DND-41 (cell line): ENCODE results near the gene ART5.

Source experiments
- ATAC-seq: fragments of 200-7000 bp; cut with Tn5 transposase; 3 replicates; pipeline ENCODE4 v1.9.1; 2021; ENCODE audit warnings: low read depth; ENCODE audit not compliant: insufficient read depth
- DNase-seq: peaks from one replicate; pipeline ENCODE4 v3.0.0-alpha.2; 2020
- H2AFZ ChIP-seq: 2 replicates; pipeline ENCODE4 v1.6.0; 2012; ENCODE audit warnings: low read depth, low read length
- H3K27ac ChIP-seq: 2 replicates; pipeline ENCODE4 v1.5.1; 2012; ENCODE audit warnings: low read length, inconsistent platforms
- H3K27me3 ChIP-seq: fragments of 200-600 bp; sonication (generic); 2 replicates; pipeline ENCODE4 v1.6.0; 2012; ENCODE audit warnings: low read length, mild to moderate bottlenecking, inconsistent platforms; ENCODE audit not compliant: insufficient read depth, poor library complexity
- H3K36me3 ChIP-seq: 2 replicates; pipeline ENCODE4 v1.5.1; 2012; ENCODE audit warnings: low read length, inconsistent platforms; ENCODE audit not compliant: insufficient read depth
- H3K4me1 ChIP-seq: 2 replicates; pipeline ENCODE4 v1.5.1; 2012; ENCODE audit warnings: mild to moderate bottlenecking, low read length; ENCODE audit not compliant: insufficient read depth
- H3K4me2 ChIP-seq: 2 replicates; pipeline ENCODE4 v1.6.0; 2012; ENCODE audit warnings: mild to moderate bottlenecking, moderate library complexity, low read length, inconsistent platforms; ENCODE audit not compliant: insufficient read depth
- H3K4me3 ChIP-seq, 2 experiments: fragments of 200-600 bp in 1 of 2; shearing (Covaris generic) in 1 of 2; 2 replicates each; pipeline ENCODE4 v1.5.1; 2012 to 2016; ENCODE audit warnings: inconsistent platforms in 2 of 2, low read length in 2 of 2, mild to moderate bottlenecking in 2 of 2, low read depth in 1 of 2, moderate library complexity in 1 of 2
- H3K79me2 ChIP-seq: 2 replicates; pipeline ENCODE4 v1.6.0; 2012; ENCODE audit warnings: low read length, inconsistent platforms; ENCODE audit not compliant: insufficient read depth
- H3K9ac ChIP-seq: 2 replicates; pipeline ENCODE4 v1.6.0; 2012; ENCODE audit warnings: low read depth, mild to moderate bottlenecking, inconsistent platforms, low read length, moderate library complexity
- H3K9me3 ChIP-seq: 2 replicates; pipeline ENCODE4 v1.5.1; 2012; ENCODE audit warnings: low read length, moderate library complexity, mild to moderate bottlenecking, inconsistent platforms; ENCODE audit not compliant: insufficient read depth, severe bottlenecking
- H4K20me1 ChIP-seq: 2 replicates; pipeline ENCODE4 v1.6.0; 2012; ENCODE audit warnings: low read length; ENCODE audit not compliant: insufficient read depth
- CTCF ChIP-seq: IDR thresholded peaks from 2 replicates; pipeline ENCODE4 v1.5.1; 2012; ENCODE audit warnings: borderline replicate concordance, low read length, moderate library complexity, mild to moderate bottlenecking; ENCODE audit not compliant: poor library complexity, severe bottlenecking; ENCODE audit errors: extremely low read depth
- EZH2 ChIP-seq: IDR thresholded peaks from 3 replicates; pipeline ENCODE4 v1.6.1; 2012; ENCODE audit warnings: borderline replicate concordance, low read depth, mild to moderate bottlenecking, moderate library complexity, low read length, inconsistent platforms; ENCODE audit not compliant: severe bottlenecking

Gene ART5

GRCh38 chr11:3666023-3666530 lies 24.3 kb upstream of the ART5 start:
- Histone ChIP-seq H3K4me1 (no peaks in the 10 kb centered on the region), H3K27me3 (no peaks in the 10 kb centered on the region), H3K4me3 (no peak overlapping the region), H3K27ac (no peak overlapping the region), H3K9ac (no peak overlapping the region), H2AFZ (no peak overlapping the region), H4K20me1 (no peaks in the 10 kb centered on the region; the same call in 1 of the 2 replicates), H3K4me2 (no peak overlapping the region), H3K36me3 (peaks cover 40% of the 10 kb centered on the region), H3K79me2 (no peaks in the 10 kb centered on the region), H3K9me3 (no peaks in the 10 kb centered on the region)
- TF ChIP-seq CTCF: no peak
- no peak for TF ChIP-seq EZH2
- DNase-seq (no peak), ATAC-seq (no peak)

DNA sequence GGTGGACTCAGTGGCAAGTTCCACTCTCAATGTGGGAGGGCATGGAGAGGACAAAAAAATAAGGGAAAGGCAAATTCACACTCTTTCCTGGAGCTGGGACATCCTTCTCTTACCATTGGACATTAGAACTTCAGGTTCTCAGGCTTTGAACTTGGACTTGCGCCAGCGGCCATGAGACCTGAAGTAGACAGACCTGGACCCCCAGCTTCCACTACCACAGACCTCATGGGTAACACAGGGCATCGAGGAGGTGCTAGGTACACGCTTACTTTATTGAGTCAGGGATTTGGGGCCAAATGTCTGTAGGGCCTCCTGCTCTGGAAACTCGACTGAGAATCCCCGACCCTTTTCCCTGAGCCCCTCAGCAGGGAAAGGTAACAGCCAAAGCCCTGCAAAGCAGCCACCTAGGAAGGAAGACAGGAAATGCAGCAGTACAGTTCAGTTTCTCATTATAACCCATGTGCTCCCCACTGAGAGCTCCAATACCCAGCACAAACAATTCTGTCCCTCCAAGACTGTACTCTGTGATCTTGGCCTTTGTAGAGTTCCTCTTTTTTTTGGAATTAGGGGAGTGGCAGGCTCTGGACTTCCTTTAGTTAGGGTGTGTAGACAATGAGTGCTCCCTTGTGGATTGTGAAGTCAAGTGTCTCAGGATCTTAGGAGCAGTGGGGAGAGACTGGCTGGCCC lies 23.7 kb upstream of the ART5 start:
- no peak overlapping the region for H2AFZ ChIP-seq
- H3K36me3 ChIP-seq: peaks cover 34% of the 10 kb centered on the region
- no peak for DNase-seq
- H3K9me3 ChIP-seq: no peaks in the 10 kb centered on the region
- no peak overlapping the region for H3K4me3 ChIP-seq
- H3K27ac ChIP-seq: no peak overlapping the region
- H3K4me1 ChIP-seq: no peaks in the 10 kb centered on the region
- no peak for ATAC-seq
- TF ChIP-seq EZH2: no peak
- TF ChIP-seq CTCF: no peak
- H3K79me2 ChIP-seq: no peaks in the 10 kb centered on the region
- H3K9ac ChIP-seq: no peak overlapping the region
- no peaks in the 10 kb centered on the region; the same call in 1 of the 2 replicates for H4K20me1 ChIP-seq
- no peaks in the 10 kb centered on the region for H3K27me3 ChIP-seq
- no peak overlapping the region for H3K4me2 ChIP-seq

DNA sequence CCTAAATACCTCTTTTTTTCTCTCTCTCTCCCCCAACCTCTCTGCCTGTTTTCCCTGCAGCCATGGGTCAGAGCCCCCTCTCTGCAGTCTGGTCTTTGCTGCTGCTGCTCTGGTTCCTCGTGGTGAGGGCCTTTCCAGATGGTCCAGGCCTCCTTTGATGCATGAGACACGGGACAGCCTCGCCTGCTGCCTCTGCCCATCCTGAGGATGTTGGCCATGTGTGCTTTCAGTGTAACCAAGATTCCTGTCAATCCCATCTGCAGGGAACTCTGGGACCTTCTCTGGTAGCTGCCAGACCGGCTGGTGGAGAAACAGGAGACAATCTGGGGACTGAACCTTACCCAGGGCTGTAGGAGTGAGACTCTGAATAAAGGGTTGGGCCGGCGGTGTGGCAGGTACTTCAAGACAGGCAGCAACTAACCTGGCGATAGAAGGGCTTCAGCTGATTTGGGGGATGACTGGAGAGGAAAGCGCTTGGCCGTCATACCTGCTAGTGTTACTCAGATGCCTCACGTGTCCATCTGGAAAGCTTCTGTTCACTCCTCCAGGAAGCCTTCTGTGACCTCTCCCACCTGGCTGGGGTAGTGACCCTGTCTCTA lies 22.3 kb upstream of the ART5 start:
- H4K20me1 ChIP-seq: no peaks in the 10 kb centered on the region; the same call in 1 of the 2 replicates
- TF ChIP-seq CTCF: no peak
- no peak for TF ChIP-seq EZH2
- ATAC-seq (no peak), DNase-seq (no peak)
- H3K9ac ChIP-seq: no peak overlapping the region
- no peak overlapping the region for H3K4me3 ChIP-seq
- no peak overlapping the region for H3K27ac ChIP-seq
- H3K79me2 ChIP-seq: no peaks in the 10 kb centered on the region
- no peak overlapping the region for H2AFZ ChIP-seq
- H3K9me3 ChIP-seq: no peaks in the 10 kb centered on the region
- no peak overlapping the region for H3K4me2 ChIP-seq
- H3K4me1 ChIP-seq: no peaks in the 10 kb centered on the region
- peaks cover 25% of the 10 kb centered on the region for H3K36me3 ChIP-seq
- no peaks in the 10 kb centered on the region for H3K27me3 ChIP-seq
